Measurements from ENCODE around the gene FAM240B.

The FAM240B gene

GRCh38 chr9:38680837-38681445 lies 39.0 kb downstream of the FAM240B start:
- no peak for TF ChIP-seq POLR2AphosphoS5 (IDR thresholded peaks at IDR 0.05; ENCODE audit: low read depth, low read length)

GRCh38 chr9:38677660-38678303 lies 42.2 kb downstream of the FAM240B start:
- TF ChIP-seq TAF1 (IDR thresholded peaks at IDR 0.05; ENCODE audit: borderline replicate concordance, insufficient read depth, low read length) (no peak), SIN3A (IDR thresholded peaks at IDR 0.05; ENCODE audit: borderline replicate concordance, insufficient read depth, low read length) (no peak), POLR2AphosphoS5 (IDR thresholded peaks at IDR 0.05; ENCODE audit: low read depth, low read length) (no peak), FOXP2 (optimal IDR thresholded peaks at IDR 0.05; ENCODE audit: borderline replicate concordance, extremely low read depth, extremely low read length, insufficient read depth) (no peak), REST (IDR thresholded peaks at IDR 0.05; ENCODE audit: insufficient read depth in 1 of 2, low read depth in 2 of 2, low read length in 2 of 2) (no peak)

GRCh38 chr9:38675831-38676230 lies 44.1 kb downstream of the FAM240B start:
- TF ChIP-seq SIN3A (IDR thresholded peaks at IDR 0.05; ENCODE audit: borderline replicate concordance, insufficient read depth, low read length) (no peak), TAF1 (IDR thresholded peaks at IDR 0.05; ENCODE audit: borderline replicate concordance, insufficient read depth, low read length) (no peak), POLR2AphosphoS5 (IDR thresholded peaks at IDR 0.05; ENCODE audit: low read depth, low read length) (no peak), FOXP2 (optimal IDR thresholded peaks at IDR 0.05; ENCODE audit: borderline replicate concordance, extremely low read depth, extremely low read length, insufficient read depth) (no peak), REST (IDR thresholded peaks at IDR 0.05; ENCODE audit: insufficient read depth in 1 of 2, low read depth in 2 of 2, low read length in 2 of 2) (no peak)

- TF ChIP-seq FOXP2 (optimal IDR thresholded peaks at IDR 0.05; ENCODE audit: borderline replicate concordance, extremely low read depth, extremely low read length, insufficient read depth) (no peak), SIN3A (IDR thresholded peaks at IDR 0.05; ENCODE audit: borderline replicate concordance, insufficient read depth, low read length) (no peak), REST (IDR thresholded peaks at IDR 0.05; ENCODE audit: insufficient read depth in 1 of 2, low read depth in 2 of 2, low read length in 2 of 2) (no peak), TAF1 (IDR thresholded peaks at IDR 0.05; ENCODE audit: borderline replicate concordance, insufficient read depth, low read length) (no peak), POLR2AphosphoS5 (IDR thresholded peaks at IDR 0.05; ENCODE audit: low read depth, low read length) (no peak)
Measured at GRCh38 chr9:38675211-38675610, 44.7 kb downstream of the FAM240B start.

GRCh38 chr9:38673399-38674193 lies 46.3 kb downstream of the FAM240B start:
- TF ChIP-seq REST (IDR thresholded peaks at IDR 0.05; ENCODE audit: insufficient read depth in 1 of 2, low read depth in 2 of 2, low read length in 2 of 2) (no peak), TAF1 (IDR thresholded peaks at IDR 0.05; ENCODE audit: borderline replicate concordance, insufficient read depth, low read length) (no peak), FOXP2 (optimal IDR thresholded peaks at IDR 0.05; ENCODE audit: borderline replicate concordance, extremely low read depth, extremely low read length, insufficient read depth) (no peak), POLR2AphosphoS5 (IDR thresholded peaks at IDR 0.05; ENCODE audit: low read depth, low read length) (no peak), SIN3A (IDR thresholded peaks at IDR 0.05; ENCODE audit: borderline replicate concordance, insufficient read depth, low read length) (no peak)

All from PFSK-1 (cell line).